Measurements from ENCODE around the gene BABAM1.

GRCh38 chr19:17286752-17287151 lies 19.5 kb downstream of the BABAM1 start:
- TF ChIP-seq ELF1 (IDR thresholded peaks at IDR 0.05; ENCODE audit: borderline replicate concordance, low read depth) (no peak), POLR2A (IDR thresholded peaks at IDR 0.05; ENCODE audit: borderline replicate concordance, extremely low read depth, insufficient read depth, insufficient read length) (no peak), POLR2AphosphoS5 (IDR thresholded peaks at IDR 0.05; ENCODE audit: low read depth, low read length) (no peak), FOSL1 (IDR thresholded peaks at IDR 0.05; ENCODE audit: low read depth) (no peak), EZH2phosphoT487 (IDR thresholded peaks at IDR 0.05; ENCODE audit: borderline replicate concordance) (no peak), REST (IDR thresholded peaks at IDR 0.05; ENCODE audit: low read depth) (no peak), ATF3 (IDR thresholded peaks at IDR 0.05) (no peak), SIN3A (IDR thresholded peaks at IDR 0.05; ENCODE audit: low read depth) (no peak)
- TF ChIP-seq, protein P1, sequence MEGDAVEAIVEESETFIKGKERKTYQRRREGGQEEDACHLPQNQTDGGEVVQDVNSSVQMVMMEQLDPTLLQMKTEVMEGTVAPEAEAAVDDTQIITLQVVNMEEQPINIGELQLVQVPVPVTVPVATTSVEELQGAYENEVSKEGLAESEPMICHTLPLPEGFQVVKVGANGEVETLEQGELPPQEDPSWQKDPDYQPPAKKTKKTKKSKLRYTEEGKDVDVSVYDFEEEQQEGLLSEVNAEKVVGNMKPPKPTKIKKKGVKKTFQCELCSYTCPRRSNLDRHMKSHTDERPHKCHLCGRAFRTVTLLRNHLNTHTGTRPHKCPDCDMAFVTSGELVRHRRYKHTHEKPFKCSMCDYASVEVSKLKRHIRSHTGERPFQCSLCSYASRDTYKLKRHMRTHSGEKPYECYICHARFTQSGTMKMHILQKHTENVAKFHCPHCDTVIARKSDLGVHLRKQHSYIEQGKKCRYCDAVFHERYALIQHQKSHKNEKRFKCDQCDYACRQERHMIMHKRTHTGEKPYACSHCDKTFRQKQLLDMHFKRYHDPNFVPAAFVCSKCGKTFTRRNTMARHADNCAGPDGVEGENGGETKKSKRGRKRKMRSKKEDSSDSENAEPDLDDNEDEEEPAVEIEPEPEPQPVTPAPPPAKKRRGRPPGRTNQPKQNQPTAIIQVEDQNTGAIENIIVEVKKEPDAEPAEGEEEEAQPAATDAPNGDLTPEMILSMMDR (IDR thresholded peaks at IDR 0.05 in 2 of 3, conservative IDR thresholded peaks at IDR 0.05 in 1 of 3; ENCODE audit: borderline replicate concordance in 1 of 3, insufficient read depth in 1 of 3, low read depth in 2 of 3, low read length in 2 of 3) = no peak
